Measurements from ENCODE around the gene PGA5.
"Not testable (repeated sequence)": the region's sequence is repeated elsewhere in the genome, so short reads cannot be mapped to it uniquely, and the experiment has no call there.

GRCh38 chr11:61219016-61219415 lies 22.0 kb upstream of the PGA5 start:
- TF ChIP-seq FOXA1 (IDR thresholded peaks at IDR 0.05); SP1 (IDR thresholded peaks at IDR 0.05); BHLHE40 (IDR thresholded peaks at IDR 0.05; ENCODE audit: borderline replicate concordance); ZNF384 (IDR thresholded peaks at IDR 0.05); HDGF (IDR thresholded peaks at IDR 0.05; ENCODE audit: borderline replicate concordance); L3MBTL2 (conservative IDR thresholded peaks at IDR 0.05); FOXK2 (IDR thresholded peaks at IDR 0.05); ELF4 (IDR thresholded peaks at IDR 0.05); SUZ12 (IDR thresholded peaks at IDR 0.05): not testable (repeated sequence)

Data from HEK293T (cell line).